OCI-LY1 (cell line): ENCODE data around the gene GGN.
"Not testable (repeated sequence)": the region's sequence is repeated elsewhere in the genome, so short reads cannot be mapped to it uniquely, and the experiment has no call there.

Source experiments
- CTCF ChIP-seq: fragments of 200-600 bp; sonication (generic), shearing (Covaris generic); IDR thresholded peaks from 2 replicates; pipeline ENCODE4 v1.5.1; 2017; ENCODE audit warnings: mild to moderate bottlenecking, antibody characterized with exemption, low read length, moderate library complexity, mixed read lengths
- EZH2 ChIP-seq: fragments of 200-600 bp; sonication (generic), shearing (Covaris generic); IDR thresholded peaks from 2 replicates; pipeline ENCODE4 v1.8.0; 2017; ENCODE audit warnings: borderline replicate concordance, mixed run types, mild to moderate bottlenecking, antibody characterized with exemption, low read length, moderate library complexity, mixed read lengths

DNA sequence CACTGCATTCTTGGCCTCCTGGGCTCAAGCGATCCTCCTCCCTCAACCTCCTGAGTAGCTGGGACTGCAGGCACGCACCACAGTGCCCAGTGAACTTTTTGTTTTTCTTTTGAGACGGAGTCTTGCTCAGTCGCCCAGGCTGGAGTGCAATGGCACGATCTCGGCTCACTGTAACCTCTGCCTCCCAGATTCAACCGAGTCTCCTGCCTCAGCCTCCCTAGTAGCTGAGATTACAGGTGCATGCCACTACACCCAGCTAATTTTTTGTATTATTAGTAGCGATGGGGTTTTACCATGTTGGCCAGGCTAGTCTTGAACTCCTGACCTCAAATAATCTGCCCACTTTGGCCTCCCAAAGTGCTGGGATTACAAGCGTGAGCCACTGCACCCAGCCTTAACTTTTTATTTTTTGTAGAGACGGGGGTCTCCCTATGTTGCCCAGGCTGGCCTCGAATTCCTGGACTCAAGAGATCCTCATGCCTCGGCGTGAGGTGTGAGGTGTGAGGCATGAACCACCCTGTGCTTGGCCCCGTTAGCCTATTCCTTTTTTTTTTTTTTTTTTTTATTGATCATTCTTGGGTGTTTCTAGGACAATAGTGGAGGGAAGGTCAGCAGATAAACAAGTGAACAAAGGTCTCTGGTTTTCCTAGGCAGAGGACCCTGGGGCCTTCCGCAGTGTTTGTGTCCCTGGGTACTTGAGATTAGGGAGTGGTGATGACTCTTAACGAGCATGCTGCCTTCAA is 24.7 kb downstream of the GGN start:
- TF ChIP-seq CTCF, EZH2: not testable (repeated sequence)
